Trophoblast cell (in vitro differentiated cells and primary cell): ENCODE data around the gene CHST3.

Source experiments
- DNase-seq, 2 donors: peaks; one replicate each; pipeline ENCODE4 v3.0.0-alpha.2; 2016
- H2AFZ ChIP-seq: 2 replicates; pipeline ENCODE4 v1.6.1; 2013; ENCODE audit warnings: low read length, moderate library complexity, mild to moderate bottlenecking; ENCODE audit not compliant: insufficient read depth, poor library complexity
- H2AK5ac ChIP-seq: 2 replicates; pipeline ENCODE4 v1.6.1; 2013; ENCODE audit warnings: mild to moderate bottlenecking, low read length
- H2BK120ac ChIP-seq: 2 replicates; pipeline ENCODE4 v1.6.1; 2013; ENCODE audit warnings: low read length, mild to moderate bottlenecking, moderate library complexity; ENCODE audit not compliant: insufficient read depth, poor library complexity
- H2BK12ac ChIP-seq: 2 replicates; pipeline ENCODE4 v1.6.1; 2013; ENCODE audit warnings: mild to moderate bottlenecking, low read length, moderate library complexity
- H2BK5ac ChIP-seq: 2 replicates; pipeline ENCODE4 v1.6.1; 2013; ENCODE audit warnings: low read length, low read depth, moderate library complexity, mild to moderate bottlenecking; ENCODE audit not compliant: poor library complexity
- H3K14ac ChIP-seq: 2 replicates; pipeline ENCODE4 v1.6.1; 2013; ENCODE audit warnings: mild to moderate bottlenecking, low read length
- H3K18ac ChIP-seq: 2 replicates; pipeline ENCODE4 v1.6.1; 2013; ENCODE audit warnings: mild to moderate bottlenecking, low read length
- H3K23ac ChIP-seq: 2 replicates; pipeline ENCODE4 v1.6.1; 2013; ENCODE audit warnings: low read length
- H3K27ac ChIP-seq: 2 replicates; pipeline ENCODE4 v1.5.1; 2013; ENCODE audit warnings: low read depth, mild to moderate bottlenecking, inconsistent platforms, low read length, moderate library complexity
- H3K27me3 ChIP-seq: 2 replicates; pipeline ENCODE4 v1.6.1; 2013; ENCODE audit warnings: inconsistent platforms, mild to moderate bottlenecking, low read length, moderate library complexity; ENCODE audit not compliant: insufficient read depth
- H3K36me3 ChIP-seq, 2 experiments: 1 replicate in 1 of 2; 2 replicates in 1 of 2; pipeline ENCODE4 v1.6.1; 2013; ENCODE audit warnings: low read length in 2 of 2, mild to moderate bottlenecking in 2 of 2, moderate library complexity in 1 of 2; ENCODE audit not compliant: insufficient read depth in 2 of 2, control insufficient read depth in 1 of 2
- H3K4ac ChIP-seq: 2 replicates; pipeline ENCODE4 v1.6.1; 2013; ENCODE audit warnings: low read depth, mild to moderate bottlenecking, low read length, moderate library complexity
- H3K4me1 ChIP-seq, 2 experiments: 1 replicate in 1 of 2; 2 replicates in 1 of 2; pipeline ENCODE4 v1.6.1; 2013; ENCODE audit warnings: low read length in 2 of 2, mild to moderate bottlenecking in 2 of 2, moderate library complexity in 1 of 2; ENCODE audit not compliant: insufficient read depth in 2 of 2, control insufficient read depth in 1 of 2
- H3K4me2 ChIP-seq: 2 replicates; pipeline ENCODE4 v1.6.1; 2013; ENCODE audit warnings: inconsistent platforms, mild to moderate bottlenecking, low read length, moderate library complexity
- H3K4me3 ChIP-seq: 2 replicates; pipeline ENCODE4 v1.5.1; 2013; ENCODE audit warnings: mild to moderate bottlenecking, low read depth, low read length, inconsistent platforms
- H3K79me1 ChIP-seq: one replicate; pipeline ENCODE4 v1.6.1; 2013; ENCODE audit warnings: low read length
- H3K79me2 ChIP-seq: 2 replicates; pipeline ENCODE4 v1.6.1; 2013; ENCODE audit warnings: low read length, mild to moderate bottlenecking; ENCODE audit not compliant: control insufficient read depth, insufficient read depth, poor library complexity
- H3K9ac ChIP-seq: 2 replicates; pipeline ENCODE4 v1.6.1; 2013; ENCODE audit warnings: mild to moderate bottlenecking, low read length
- H3K9me3 ChIP-seq: 2 replicates; pipeline ENCODE4 v1.6.1; 2013; ENCODE audit warnings: low read depth, mild to moderate bottlenecking, control low read depth, inconsistent platforms, low read length; ENCODE audit not compliant: insufficient read depth
- H4K12ac ChIP-seq: 2 replicates; pipeline ENCODE4 v1.6.1; 2013; ENCODE audit warnings: low read depth, mild to moderate bottlenecking, low read length, moderate library complexity
- H4K8ac ChIP-seq: 2 replicates; pipeline ENCODE4 v1.6.1; 2013; ENCODE audit warnings: low read depth, mild to moderate bottlenecking, low read length, moderate library complexity
- H4K91ac ChIP-seq: one replicate; pipeline ENCODE4 v1.6.1; 2013; ENCODE audit warnings: low read depth, mild to moderate bottlenecking, low read length, moderate library complexity
- WGBS: extraction: QIAGEN DNeasy Blood & Tissue Kit; methylation state at CpG from one replicate; pipeline ENCODE4 v1.1.7; 2013; ENCODE audit warnings: missing lambda C conversion rate; ENCODE audit not compliant: insufficient read length, insufficient coverage; ENCODE audit errors: extremely low coverage; 5-methylcytosine and 5-hydroxymethylcytosine counted together

The CHST3 gene

GRCh38 chr10:71920540-71921323 lies 43.5 kb upstream of the CHST3 start:
- Histone ChIP-seq H3K79me1 (no peaks in the 10 kb centered on the region), H3K36me3 (no peaks in the 10 kb centered on the region), H2BK120ac (no peak overlapping the region), H3K9ac (no peak overlapping the region), H3K27ac (no peak overlapping the region), H3K27me3 (no peaks in the 10 kb centered on the region), H4K91ac (no peak overlapping the region), H2BK5ac (no peak overlapping the region), H3K4me3 (no peak overlapping the region), H3K14ac (no peak overlapping the region), H2AFZ (no peak overlapping the region), H4K12ac (no peak overlapping the region), H3K18ac (no peak overlapping the region), H3K23ac (no peak overlapping the region), H2AK5ac (no peak overlapping the region), H3K9me3 (no peaks in the 10 kb centered on the region), H3K4me1 (no peaks in the 10 kb centered on the region), H3K79me2 (no peaks in the 10 kb centered on the region), H2BK12ac (no peak overlapping the region), H3K4me2 (no peak overlapping the region), H4K8ac (no peak overlapping the region), H3K4ac (no peak overlapping the region)
- WGBS = no CpG with 5 or more reads among the region's 9 CpGs
- DNase-seq = no peak

GRCh38 chr10:71921324-71922027 lies 42.7 kb upstream of the CHST3 start:
- H3K79me2 ChIP-seq = no peaks in the 10 kb centered on the region
- no peak overlapping the region for H2BK120ac ChIP-seq
- no CpG with 5 or more reads among the region's 4 CpGs for WGBS
- H3K4me3 ChIP-seq = no peak overlapping the region
- no peak overlapping the region for H3K27ac ChIP-seq
- no peak overlapping the region for H3K9ac ChIP-seq
- no peak overlapping the region for H2BK5ac ChIP-seq
- H2AFZ ChIP-seq = no peak overlapping the region
- H3K23ac ChIP-seq = no peak overlapping the region
- H4K91ac ChIP-seq = no peak overlapping the region
- no peak for DNase-seq
- H3K79me1 ChIP-seq = no peaks in the 10 kb centered on the region
- no peak overlapping the region for H3K18ac ChIP-seq
- no peak overlapping the region for H4K12ac ChIP-seq
- no peak overlapping the region for H3K14ac ChIP-seq
- no peaks in the 10 kb centered on the region for H3K36me3 ChIP-seq
- no peaks in the 10 kb centered on the region for H3K9me3 ChIP-seq
- H3K4ac ChIP-seq = no peak overlapping the region
- no peaks in the 10 kb centered on the region for H3K4me1 ChIP-seq
- H2AK5ac ChIP-seq = no peak overlapping the region
- no peak overlapping the region for H2BK12ac ChIP-seq
- no peak overlapping the region for H4K8ac ChIP-seq
- no peak overlapping the region for H3K4me2 ChIP-seq
- H3K27me3 ChIP-seq = no peaks in the 10 kb centered on the region

DNA sequence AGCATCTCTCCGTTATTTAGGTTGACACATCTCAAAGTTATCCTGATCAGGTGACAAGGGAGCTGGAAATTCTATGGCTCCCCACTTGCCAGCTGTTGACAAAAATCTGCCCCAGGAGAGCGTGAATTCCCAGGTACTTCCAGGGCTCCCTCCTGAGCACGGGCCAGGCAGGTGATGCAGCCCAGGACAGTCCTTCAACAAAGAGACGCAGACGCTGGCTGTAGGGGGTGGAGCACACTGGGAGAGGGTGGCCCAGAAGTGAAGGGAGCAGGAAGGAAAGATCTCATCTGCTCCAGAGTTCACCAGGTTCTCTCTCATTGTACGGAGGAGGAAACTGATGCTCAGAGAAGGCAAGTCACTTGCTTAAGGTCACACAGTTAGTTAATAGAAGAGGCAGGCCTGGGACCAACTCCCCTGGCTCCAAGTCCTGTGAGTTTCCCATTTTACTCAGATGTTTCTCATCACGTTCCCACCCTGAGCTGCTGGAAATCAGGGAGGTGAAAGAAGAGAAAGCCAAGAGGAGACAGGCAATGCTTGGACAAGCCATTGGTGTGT lies 41.0 kb upstream of the CHST3 start:
- H3K4me2 ChIP-seq = no peak overlapping the region
- no peak overlapping the region for H3K18ac ChIP-seq
- H2AK5ac ChIP-seq = no peak overlapping the region
- no peak overlapping the region for H4K91ac ChIP-seq
- no peak overlapping the region for H2AFZ ChIP-seq
- WGBS = no CpG with 5 or more reads among the region's 7 CpGs
- no peaks in the 10 kb centered on the region for H3K79me2 ChIP-seq
- no peak overlapping the region for H3K14ac ChIP-seq
- no peaks in the 10 kb centered on the region for H3K9me3 ChIP-seq
- H3K9ac ChIP-seq = no peak overlapping the region
- H2BK5ac ChIP-seq = no peak overlapping the region
- H3K4me3 ChIP-seq = no peak overlapping the region
- no peak overlapping the region for H4K12ac ChIP-seq
- no peak overlapping the region for H3K27ac ChIP-seq
- no peak overlapping the region for H3K4ac ChIP-seq
- no peaks in the 10 kb centered on the region for H3K27me3 ChIP-seq
- H3K79me1 ChIP-seq = no peaks in the 10 kb centered on the region
- H3K4me1 ChIP-seq = no peaks in the 10 kb centered on the region
- no peak overlapping the region for H2BK12ac ChIP-seq
- no peak for DNase-seq
- no peak overlapping the region for H3K23ac ChIP-seq
- H2BK120ac ChIP-seq = no peak overlapping the region
- H4K8ac ChIP-seq = no peak overlapping the region
- H3K36me3 ChIP-seq = no peaks in the 10 kb centered on the region

DNA sequence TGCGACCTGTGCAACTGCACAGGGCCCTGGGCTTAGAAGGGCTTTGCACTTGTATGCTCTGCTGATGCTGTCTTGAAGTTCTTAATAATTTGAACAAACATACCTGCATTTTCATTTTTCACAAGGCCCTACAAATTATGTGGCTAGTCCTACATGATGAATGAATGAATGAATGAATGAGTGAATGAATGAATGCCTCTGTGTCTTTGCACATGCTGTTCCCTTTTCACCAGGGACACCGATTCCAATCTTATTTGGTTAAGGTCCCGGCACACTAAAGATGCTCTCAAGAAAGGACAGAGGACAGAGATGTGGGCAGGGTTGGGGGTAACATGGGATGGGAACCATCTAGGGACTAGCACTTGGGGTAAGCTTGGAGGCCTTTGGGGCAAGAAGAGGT lies 39.4 kb upstream of the CHST3 start:
- Histone ChIP-seq H3K18ac (no peak overlapping the region), H3K9ac (no peak overlapping the region), H4K91ac (no peak overlapping the region), H2BK12ac (no peak overlapping the region), H3K14ac (no peak overlapping the region), H3K4me3 (no peak overlapping the region), H3K23ac (no peak overlapping the region), H3K27me3 (no peaks in the 10 kb centered on the region), H3K27ac (no peak overlapping the region), H3K79me1 (no peaks in the 10 kb centered on the region), H4K12ac (no peak overlapping the region), H2BK120ac (no peak overlapping the region), H3K79me2 (no peaks in the 10 kb centered on the region), H3K4me2 (no peak overlapping the region), H2BK5ac (no peak overlapping the region), H4K8ac (no peak overlapping the region), H2AFZ (no peak overlapping the region), H3K4ac (no peak overlapping the region), H2AK5ac (no peak overlapping the region), H3K9me3 (no peaks in the 10 kb centered on the region), H3K36me3 (no peaks in the 10 kb centered on the region), H3K4me1 (no peaks in the 10 kb centered on the region)
- DNase-seq = no peak
- no CpG with 5 or more reads among the region's 3 CpGs for WGBS
